Glomerular endothelial cell (primary cell): ENCODE results near the gene ANKRD33B. TPM values are rescaled to one million over a fixed set of nuclear protein-coding genes. Genes with fewer than 3 reads are reported as not detected.

ENCODE experiments used
- DNase-seq: peaks from one replicate; pipeline ENCODE4 v3.0.0-alpha.2; 2011; ENCODE audit warnings: low read depth, low spot score; ENCODE audit errors: extremely low read depth
- total RNA-seq: library from RNA; depleted of rRNA; stranded (reverse); fragments of >200 nt; gene quantifications from 2 replicates; pipeline ENCODE4 v1.2.3, GENCODE V29; 2015

ANKRD33B gene
- total RNA-seq, 1 donor from 2014 or later: 6.1 TPM

DNA sequence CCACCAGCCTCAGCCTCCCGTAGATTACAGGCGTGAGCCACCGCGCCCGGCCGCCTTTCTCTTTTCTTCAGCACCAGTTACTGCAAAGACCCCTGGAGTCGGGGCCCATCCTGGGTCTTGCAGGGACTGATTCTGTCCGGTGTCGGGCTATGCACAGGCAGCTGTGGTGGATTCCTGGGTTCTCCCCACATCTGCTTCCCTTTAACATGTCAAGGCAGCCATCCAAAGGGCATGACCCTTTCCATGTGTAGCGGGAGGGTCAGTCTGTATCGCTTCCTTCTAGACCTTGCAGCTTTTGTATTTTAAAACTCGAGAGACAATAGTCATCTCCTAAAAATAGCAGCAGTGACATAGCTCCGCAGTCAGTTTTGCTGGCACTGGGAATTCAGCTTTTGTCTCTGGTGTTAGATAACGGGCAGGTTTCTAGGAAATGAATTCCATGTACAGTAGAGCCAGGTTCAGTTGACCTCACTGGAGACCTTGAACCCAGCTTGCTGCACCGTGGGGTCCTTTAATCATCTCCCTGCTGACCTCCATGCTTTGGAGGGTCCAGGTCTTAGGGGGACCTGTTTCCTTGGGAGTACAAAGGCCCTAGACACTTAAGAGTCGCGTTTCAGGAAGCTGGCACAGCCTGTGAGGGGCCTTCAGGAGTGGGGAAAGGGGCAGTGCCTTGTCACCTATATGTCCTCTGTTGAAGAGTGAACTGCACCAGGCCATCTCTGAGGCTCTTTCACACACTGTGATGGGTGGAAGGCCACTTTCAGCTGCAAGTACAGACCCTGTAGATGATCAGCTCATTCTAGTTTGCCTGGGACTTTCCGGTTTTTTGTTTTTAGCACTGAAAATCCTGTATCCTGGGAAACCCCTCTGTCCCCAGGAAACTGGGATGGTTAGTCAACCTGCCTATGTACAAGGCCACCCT lies 13.8 kb downstream of the ANKRD33B start:
- no peak for DNase-seq

DNA sequence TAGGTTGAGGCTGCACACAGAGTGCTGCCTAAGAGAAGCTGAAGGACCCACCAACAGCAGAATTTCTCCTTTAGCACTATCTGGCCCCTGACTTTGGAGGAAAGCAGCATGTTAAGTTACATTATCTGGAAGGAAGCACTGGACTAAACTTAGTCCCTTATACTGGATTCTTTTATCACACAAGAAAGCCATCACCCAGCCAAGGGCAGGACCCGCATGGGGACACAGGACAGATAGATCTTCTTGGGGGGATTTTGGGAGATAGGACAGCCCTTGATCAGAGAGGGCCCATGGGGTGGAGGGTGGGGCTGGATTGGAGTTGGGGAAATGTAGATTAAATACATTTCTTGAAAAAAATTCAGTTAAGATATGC lies 14.4 kb downstream of the ANKRD33B start:
- DNase-seq: no peak

DNA sequence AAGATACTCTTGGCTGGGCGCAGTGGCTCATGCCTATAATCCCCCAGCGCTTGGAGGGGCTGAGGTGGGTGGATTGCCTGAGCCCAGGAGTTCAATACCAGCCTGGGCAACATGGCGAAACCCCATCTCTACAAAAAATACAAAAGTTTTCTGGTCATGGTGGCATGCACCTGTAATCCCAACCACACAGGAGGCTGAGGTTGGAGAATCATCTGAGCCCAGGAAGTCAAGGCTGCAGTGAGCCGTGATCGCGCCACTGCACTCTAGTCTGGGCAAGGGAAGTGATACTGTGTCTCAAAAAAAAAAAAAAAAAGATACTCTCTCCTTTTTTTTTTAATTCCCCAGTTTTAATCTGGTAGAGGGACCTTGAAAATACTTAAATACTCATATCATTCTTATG lies 15.0 kb downstream of the ANKRD33B start:
- DNase-seq: no peak

DNA sequence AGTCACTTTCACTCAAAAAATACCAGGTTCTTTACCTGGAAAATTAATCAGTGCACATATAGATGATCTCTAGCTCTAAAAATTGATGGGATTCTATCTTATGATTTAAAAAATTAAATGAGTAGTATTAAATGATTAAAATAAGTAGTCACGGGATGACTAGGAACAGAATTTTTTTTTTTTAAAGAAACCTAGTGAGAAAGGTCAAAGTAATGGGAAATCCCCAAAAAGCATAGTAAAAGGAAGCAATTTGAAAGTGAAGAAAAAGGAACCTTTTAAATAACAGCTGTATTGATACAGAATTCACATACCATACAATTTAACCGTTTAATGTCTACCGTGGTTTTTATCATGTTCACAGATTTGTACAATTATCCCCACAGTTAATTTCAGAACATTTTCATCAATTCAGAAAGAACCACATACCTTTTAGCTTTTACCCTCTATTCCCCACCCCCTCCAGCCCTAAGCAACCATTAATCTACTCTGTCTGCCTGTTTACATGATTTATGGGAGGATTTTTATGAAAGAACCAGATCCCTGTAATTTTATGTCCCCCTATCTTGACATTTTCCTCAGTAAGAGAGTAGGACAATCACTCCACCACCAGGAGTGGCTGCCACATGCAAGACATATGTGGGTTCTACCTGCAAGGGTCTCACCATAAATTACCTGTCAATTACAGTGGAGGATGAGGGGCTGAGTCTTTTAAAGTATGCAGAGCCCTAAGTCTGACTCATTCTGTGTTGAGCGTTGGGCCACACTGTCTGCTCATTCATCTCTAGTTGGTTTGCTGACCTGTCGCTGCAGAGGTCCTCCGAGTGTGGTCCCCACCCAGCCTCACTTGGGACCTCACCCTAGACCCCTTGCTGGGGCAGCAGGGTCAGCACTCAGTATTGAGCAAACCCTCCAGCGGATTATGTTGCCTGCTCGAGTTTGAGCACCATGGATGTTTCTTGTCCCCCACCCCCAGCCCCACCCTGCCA lies 16.0 kb downstream of the ANKRD33B start:
- no peak for DNase-seq

DNA sequence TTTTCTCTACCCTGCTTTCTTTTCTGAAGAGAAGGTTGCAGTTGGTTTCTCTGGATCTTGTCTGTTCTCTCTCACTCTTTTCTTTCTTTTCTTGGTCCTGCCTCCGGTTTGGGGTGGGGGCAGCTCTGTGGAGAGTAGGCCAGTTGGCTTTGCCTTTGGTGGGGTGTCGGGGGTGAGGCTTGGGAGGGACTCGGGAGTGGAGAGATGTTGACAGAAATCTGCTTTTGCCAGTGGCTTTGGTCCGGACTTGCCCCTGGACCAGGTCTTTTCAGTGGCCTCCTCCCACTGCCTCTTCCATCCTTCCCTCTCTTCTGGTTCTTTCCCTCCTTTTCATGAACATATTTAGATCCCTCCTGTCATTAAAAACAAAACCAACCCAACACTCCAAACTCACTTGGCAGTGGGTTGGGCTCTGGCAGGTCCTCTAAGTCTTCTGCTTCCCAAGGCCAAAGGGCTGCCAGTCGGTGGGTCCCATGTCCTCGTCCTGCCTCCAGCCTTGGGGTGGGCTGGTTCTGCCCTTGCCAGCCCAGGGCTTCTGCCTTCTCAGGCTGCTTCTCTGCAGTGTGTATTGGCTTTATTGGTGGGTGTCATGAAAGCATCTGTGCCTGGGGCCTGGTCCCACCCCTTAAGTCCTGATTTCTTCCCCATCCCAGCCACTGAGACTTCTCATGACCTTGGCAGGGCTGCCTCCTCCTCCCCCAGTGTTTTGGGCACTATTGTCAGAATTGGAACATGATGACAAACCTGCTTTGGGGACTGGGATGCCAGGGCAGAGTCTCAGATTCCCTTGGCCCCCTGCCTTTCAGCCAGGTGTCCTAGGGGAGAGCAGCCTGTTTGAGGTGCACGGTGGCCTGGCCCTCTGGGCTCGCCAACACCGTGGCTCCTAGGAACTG lies 16.9 kb downstream of the ANKRD33B start:
- no peak for DNase-seq

DNA sequence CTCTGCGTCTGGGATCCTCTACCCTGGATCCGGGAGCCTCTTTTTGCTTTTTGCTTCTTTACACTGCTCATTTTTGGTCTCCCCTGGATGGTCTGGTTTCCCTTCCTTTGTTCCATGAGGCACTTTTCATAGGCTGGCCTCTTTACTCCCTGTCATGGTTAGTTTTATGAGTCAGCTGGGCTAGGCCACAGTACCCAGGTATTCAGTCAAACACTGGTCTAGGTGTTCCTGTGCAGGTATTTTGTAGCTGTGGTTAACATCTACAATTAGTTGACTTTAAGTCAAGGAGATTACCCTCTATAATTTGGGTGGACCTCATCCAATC lies 17.5 kb downstream of the ANKRD33B start:
- no peak for DNase-seq

DNA sequence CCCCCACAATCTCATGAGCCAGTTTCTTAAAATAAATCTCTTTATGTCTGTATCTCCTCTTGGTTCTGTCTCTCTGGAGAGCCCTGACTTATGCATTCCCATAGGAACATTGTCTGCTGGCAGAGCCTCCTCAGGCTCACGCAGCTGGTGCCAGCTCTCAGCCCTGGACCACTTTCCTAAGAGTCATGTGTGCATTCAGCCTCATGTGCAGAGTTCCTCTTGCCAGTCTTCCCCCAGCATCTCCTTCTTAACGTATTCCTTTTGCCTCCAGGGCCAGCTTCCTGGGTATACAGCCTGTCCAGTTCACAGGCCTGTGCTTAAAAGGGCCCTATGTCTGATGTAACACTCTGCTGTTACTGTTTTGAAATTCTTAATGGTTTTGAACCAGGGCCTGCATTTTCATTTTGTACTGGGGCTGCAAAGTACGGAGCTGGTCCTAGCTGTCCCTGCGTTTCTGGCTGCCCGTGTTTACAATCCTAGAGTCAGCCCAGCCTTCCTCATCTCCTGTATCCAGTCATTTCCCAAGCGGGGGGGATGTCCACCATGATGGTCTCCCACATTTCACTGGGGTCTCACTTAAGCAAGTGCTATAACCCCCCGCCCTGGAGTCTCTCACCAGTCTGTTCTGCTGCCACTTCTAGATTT lies 18.1 kb downstream of the ANKRD33B start:
- no peak for DNase-seq

DNA sequence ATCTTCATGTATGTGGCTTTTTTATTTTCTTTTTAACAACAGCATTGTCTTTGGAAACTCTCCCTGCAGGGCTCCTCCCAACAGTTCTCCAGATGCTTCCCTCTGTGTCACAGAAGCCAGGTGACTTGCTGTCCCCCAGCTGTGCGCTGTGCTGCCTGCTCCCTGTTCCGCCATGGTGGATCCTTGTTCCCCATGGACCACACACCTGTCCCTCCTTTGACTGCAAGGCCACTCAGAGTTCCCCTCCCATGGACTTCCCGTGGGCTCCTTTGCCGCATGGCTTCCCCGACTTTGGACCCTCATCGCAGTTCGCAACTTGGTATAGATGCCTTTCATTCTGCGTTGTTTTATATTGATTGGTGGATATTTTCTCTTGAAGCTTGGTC lies 18.6 kb downstream of the ANKRD33B start:
- no peak for DNase-seq

DNA sequence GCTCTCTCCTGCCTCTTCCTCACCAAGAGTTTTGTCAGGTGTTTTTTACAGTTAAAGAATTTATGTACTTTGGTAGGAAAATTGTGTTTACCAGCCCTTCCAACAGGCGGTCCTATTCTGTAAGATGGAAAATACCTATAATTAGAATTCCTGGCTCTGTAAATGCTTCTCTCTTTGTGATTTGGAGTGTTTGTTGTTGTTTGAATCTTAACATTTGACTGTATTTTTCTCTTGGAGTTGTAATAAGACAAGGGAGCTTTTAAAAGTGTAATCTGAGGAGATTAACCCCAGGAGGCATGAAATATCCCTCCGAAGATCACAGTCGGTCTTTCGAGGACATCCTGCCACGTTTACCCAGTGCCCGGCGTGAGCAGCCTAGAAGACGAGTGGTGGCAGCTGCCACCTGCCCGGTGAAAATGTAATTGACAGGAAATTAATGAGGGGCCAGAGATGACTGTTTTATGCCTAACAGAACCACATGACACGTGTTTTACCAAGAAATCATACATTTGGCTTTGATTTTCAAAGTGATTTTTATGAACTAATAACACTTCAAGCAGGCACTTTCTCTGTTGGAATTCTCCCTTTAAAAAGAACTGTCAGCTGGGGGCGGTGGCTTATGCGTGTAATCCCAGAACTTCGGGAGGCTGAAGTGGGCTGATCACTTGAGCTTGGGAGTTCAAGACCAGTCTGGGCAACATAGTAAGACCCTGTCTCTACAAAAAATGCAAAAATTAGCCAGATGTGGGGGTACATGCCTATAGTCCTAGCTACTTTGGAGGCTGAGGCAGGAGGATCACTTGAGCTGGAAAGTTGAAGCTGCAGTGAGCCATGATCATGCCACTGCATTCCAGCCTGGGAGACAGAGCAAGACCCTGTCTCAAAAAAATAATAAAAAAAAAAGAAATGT lies 20.0 kb downstream of the ANKRD33B start:
- DNase-seq: no peak

DNA sequence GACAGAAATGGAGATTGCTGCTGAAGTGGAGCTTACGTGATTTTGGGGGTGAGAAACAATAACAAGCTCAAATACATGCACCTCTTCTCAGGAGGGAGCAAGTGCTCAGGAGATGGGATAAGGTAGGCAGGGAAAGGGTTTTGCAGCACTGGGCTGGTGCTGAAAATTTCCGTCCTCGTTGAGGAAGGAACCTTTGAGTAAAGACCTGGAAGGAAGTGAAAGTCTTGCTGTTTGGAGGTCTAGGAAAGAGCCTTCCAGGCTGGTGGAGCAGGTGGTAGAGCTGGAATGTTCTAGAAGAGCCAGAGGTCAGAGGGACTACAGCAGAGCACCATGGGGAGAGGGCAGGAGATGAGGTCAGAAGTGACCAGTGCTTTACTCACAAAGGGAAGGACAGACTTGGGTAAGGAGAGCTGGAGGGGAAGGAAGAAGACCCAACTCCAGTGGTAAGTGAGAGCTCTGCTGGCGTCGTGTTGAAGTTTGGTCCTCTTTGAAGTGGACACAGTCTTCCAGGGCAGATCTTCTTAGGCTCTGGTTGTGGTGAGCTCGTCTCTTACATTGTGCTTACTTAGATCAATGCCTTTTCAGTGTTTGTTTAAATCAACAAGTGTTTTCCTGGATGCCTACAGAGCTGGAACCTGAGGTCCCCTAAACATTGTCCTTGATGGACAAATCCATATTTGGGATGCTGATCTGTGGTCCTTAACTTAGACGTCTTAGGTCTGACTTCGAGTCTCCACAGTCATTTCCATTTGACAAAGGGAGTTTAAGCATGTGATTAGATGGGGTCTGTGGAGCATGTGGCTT lies 21.0 kb downstream of the ANKRD33B start:
- DNase-seq: no peak

DNA sequence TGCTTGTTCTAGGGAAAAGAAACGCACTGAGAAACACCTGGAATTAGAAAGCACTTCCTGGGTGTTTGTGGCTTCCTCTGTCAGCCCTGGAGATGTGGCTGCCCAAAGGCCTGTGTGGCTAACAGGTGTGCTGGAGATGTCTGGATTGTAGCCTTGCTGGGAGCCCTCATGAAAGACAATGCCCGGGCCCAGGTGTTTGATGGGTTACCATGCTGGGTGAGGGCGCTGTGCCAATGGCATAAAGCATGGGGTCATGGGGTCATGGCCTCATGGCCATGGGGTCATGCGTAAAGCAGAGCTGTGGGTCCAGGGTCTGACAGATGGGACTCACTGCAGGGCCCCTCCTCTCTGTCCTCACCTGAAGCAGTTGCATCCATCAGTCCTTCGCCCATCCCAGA lies 21.6 kb downstream of the ANKRD33B start:
- DNase-seq: no peak

DNA sequence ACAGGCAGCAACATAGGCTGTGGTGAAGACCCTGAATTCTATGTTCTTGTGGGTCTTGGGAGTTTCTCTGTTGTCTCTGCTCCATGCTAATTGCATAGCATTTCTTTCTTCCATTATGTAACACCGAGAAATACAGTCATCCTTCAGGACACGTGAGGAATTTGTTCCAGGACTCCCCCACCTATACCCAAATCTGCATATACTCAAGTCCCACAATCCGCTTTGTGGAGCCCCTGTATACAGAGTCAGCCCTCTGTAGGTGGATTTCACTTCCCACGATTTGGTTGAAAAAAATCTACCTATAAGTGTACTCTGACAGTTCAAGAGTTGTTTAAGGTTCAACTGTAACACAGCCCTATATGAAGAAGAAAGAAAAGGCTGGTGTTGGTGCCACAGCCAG lies 22.1 kb downstream of the ANKRD33B start:
- DNase-seq: no peak

DNA sequence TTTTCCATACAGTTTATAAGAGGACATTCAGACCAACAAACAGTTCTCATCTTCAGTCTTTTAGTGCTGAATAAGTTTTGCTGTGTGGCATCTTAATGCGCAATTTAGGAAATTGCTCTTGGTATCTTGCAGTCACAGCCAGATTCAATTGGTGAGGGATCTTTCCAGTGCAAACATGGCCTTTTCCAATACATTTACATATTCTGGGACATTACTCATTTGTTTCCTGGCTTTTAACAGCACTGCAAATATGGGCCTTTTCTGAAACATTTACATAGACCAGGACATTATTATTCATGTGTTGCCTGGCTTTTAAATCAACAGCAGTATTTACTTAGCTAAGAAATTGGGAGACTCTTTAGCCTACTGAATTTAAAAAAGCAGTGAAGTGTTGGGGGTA lies 22.7 kb downstream of the ANKRD33B start:
- no peak for DNase-seq

DNA sequence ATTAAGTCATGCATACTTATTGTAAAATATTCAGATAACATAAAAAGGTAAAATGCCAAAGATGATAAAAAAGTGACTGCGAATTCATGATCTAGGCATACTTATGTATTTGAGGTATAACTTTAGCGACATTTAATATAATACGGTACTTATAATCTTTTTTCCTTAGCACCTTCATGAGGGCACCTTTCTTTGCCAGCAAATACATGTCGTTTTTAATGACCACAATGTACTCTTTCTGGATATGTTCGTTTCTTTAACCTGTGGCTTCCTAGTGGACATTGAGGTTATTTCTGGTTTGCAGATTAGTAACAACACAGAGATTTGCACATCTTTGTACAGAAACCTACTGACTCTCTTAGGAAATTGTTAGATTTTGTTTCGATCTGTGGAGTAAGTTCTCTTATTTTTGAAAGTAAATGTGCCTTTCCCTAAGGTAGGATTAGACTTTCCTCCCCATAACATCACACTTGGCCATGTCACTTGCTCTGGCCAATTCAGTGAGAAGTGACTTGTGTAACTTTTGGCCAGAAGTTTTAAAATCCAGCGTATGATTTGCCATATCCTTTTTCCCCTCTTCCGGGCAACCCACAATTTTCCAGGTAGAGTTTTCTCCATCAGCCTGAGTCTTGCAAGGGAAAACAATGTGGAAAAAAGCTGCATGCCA lies 24.4 kb downstream of the ANKRD33B start:
- no peak for DNase-seq

DNA sequence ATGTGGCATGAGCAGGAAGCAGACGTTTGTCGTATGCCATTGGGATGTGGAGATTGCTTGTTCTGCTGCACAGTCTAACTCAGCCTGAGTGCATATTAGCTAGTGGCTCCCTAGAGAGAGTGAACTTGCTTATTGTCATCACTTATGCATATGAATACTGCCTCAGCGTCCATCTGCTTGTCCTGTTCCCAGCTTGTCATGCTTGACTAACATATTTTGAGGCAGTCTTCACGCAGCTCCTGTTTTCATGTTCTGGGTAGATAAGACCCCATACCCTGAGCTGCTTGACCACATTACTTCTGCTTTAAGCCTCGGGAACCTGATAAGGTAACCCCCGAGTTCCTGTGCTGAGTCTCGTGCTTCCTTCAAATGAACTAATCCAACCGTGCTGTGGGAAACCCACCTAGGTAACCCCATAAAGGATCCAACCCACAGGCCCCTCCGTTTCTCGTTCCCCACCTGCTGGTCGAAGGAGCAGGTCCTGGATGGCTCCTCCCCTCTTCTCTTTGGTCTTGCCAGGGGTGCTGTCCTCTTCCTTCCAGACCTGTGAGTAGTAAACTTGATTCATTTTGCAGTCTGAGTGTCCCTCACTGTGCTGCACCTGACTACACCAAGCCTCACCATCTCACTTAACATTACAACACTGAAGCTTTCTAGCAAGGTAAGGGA lies 25.0 kb downstream of the ANKRD33B start:
- DNase-seq: no peak

DNA sequence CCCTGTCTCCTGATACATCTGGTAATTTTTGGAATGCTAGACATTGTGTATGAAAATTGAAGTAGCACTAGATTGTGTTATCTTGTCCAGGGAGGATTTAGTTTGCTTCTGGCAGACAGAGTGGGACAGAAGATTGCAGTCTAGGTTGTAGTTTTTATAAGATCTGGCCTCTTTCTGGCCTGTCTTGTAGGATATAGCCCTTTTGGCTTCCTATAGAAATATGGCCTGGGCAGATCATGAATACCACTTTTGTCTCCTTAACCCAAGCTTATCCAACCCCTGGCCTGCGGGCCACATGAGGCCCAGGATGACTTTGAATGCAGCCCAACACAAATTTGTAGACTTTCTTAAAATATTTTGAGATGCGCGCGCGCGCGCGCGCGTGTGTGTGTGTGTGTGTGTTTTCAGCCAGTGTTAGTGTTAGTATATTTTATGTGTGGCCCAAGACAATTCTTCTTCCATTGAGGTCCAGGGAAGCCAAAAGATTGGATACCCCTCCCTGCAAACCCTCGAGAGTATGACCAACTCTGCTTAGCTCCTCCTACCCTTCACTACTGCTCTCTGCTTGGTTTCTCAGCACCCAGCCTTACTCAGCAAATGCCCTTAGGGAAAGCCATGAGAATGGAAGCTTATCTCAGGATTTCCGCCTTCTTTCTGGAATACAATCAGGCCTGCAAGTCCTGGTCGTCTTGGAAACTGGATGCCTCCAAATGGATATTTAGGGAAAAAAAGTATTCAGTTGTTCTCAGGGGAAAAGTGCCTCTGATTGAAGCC lies 26.5 kb downstream of the ANKRD33B start:
- DNase-seq: peak; percentile 98

DNA sequence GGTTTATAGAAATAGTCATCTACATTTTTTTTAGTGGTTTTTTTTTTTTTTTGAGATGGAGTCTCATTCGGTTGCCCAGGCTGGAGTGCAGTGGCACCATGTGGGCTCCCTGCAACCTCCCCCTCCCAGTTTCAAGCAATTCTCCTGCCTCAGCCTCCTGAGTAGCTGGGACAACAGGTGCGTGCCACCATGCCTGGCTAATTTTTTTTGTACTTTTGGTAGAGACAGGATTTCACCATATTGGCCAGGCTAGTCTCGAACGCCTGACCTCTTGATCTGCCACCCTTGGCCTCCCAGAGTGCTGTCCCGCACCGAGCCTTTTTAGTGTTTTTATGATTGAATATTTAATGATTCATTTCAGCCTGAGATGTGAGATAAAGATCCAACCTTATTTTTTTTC lies 27.3 kb downstream of the ANKRD33B start:
- DNase-seq: no peak
